HL-60/S4 (cell line): ENCODE data around the gene TSSK3.

Experiments used
- in situ Hi-C: fragments of 300-500 bp; cut with MboI; formaldehyde crosslinking; loops from 2 replicates; pipeline ENCODE4 v1.14.3; 2022; ENCODE audit warnings: low sequenced_read_pairs

TSSK3 gene

GRCh38 chr1:32361308-32361673 lies 1.0 kb upstream of the TSSK3 start:
- in situ Hi-C loops = no loop called here

GRCh38 chr1:32361674-32362473 lies 465 bp upstream of the TSSK3 start:
- in situ Hi-C loops = no loop called here

- in situ Hi-C loops = no loop called here
Observed at GRCh38 chr1:32363713-32364112, 1.4 kb downstream of the TSSK3 start.

GRCh38 chr1:32364836-32365235 lies 2.5 kb downstream of the TSSK3 start:
- in situ Hi-C loops = no loop called here

GRCh38 chr1:32365445-32365844 lies 3.1 kb downstream of the TSSK3 start:
- in situ Hi-C loops = no loop called here

- in situ Hi-C loops = no loop called here
Observed at GRCh38 chr1:32367912-32368635, 5.7 kb downstream of the TSSK3 start.

GRCh38 chr1:32372149-32372756 lies 9.9 kb downstream of the TSSK3 start:
- in situ Hi-C loops = no loop called here

- in situ Hi-C loops = no loop called here
Observed at GRCh38 chr1:32373996-32374592, 11.8 kb downstream of the TSSK3 start.

- in situ Hi-C loops = no loop called here
Observed at GRCh38 chr1:32376199-32376598, 13.9 kb downstream of the TSSK3 start.

GRCh38 chr1:32377541-32378220 lies 15.3 kb downstream of the TSSK3 start:
- in situ Hi-C loops = no loop called here

- in situ Hi-C loops = no loop called here
Observed at GRCh38 chr1:32380057-32380456, 17.7 kb downstream of the TSSK3 start.

- in situ Hi-C loops = no loop called here
Observed at GRCh38 chr1:32386676-32387392, 24.5 kb downstream of the TSSK3 start.

GRCh38 chr1:32388641-32389040 lies 26.3 kb downstream of the TSSK3 start:
- in situ Hi-C loops = no loop called here

GRCh38 chr1:32390904-32391870 lies 28.8 kb downstream of the TSSK3 start:
- in situ Hi-C loops = no loop called here

GRCh38 chr1:32392325-32392724 lies 30.0 kb downstream of the TSSK3 start:
- in situ Hi-C loops = no loop called here

- in situ Hi-C loops = no loop called here
Observed at GRCh38 chr1:32393136-32393535, 30.8 kb downstream of the TSSK3 start.

- in situ Hi-C loops = no loop called here
Observed at GRCh38 chr1:32393832-32394140, 31.4 kb downstream of the TSSK3 start.

- in situ Hi-C loops = no loop called here
Observed at GRCh38 chr1:32394141-32394889, 32.0 kb downstream of the TSSK3 start, which contains the start of gene BSDC1. Gene BSDC1, minus strand, starts transcription at chr1:32394441. Its CDS starts 27 bp downstream, at chr1:32394414.
